ENCODE data around the gene STARD3. TPM values are rescaled to one million over a fixed set of nuclear protein-coding genes. Genes with fewer than 3 reads are reported as not detected.

Gene STARD3
- total and polyA plus RNA-seq, 9 of the 15 experiments (the other 6 are each of a cell fraction or from before 2014, with no cell fraction given), result 0.63 to 87.0 (median 46.0) TPM

DNA sequence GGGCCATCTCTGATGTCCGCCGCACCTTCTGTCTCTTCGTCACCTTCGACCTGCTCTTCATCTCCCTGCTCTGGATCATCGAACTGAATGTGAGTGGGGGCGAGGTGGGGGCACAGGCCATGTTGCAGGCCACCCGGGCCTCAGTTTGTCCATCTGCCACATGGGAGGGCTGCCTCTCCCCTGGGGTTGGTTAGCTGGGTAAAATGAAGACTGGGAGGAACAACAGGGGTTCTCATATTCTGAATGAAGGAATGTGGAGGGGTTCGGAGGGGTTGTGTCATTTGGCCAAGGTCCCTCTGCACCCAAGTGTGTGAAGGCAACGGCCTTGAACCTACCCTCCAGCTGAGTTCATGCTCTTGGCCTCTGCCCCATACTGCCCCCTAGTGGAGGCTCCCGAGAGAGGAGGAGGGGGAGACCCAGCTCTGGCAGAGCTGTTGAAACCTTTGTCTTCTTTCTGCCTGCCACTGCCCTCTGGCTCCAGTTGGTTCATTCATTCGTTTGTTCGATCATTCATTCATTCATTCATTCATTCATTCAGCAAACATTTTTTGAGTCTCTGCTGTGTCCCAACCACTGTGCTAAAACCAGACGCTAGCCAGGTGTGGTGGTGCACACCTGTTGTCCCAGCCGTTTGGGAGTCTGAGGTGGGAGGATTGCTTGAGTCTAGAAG lies 16.9 kb downstream of the STARD3 start (continued):
- TF ChIP-seq, protein P1, sequence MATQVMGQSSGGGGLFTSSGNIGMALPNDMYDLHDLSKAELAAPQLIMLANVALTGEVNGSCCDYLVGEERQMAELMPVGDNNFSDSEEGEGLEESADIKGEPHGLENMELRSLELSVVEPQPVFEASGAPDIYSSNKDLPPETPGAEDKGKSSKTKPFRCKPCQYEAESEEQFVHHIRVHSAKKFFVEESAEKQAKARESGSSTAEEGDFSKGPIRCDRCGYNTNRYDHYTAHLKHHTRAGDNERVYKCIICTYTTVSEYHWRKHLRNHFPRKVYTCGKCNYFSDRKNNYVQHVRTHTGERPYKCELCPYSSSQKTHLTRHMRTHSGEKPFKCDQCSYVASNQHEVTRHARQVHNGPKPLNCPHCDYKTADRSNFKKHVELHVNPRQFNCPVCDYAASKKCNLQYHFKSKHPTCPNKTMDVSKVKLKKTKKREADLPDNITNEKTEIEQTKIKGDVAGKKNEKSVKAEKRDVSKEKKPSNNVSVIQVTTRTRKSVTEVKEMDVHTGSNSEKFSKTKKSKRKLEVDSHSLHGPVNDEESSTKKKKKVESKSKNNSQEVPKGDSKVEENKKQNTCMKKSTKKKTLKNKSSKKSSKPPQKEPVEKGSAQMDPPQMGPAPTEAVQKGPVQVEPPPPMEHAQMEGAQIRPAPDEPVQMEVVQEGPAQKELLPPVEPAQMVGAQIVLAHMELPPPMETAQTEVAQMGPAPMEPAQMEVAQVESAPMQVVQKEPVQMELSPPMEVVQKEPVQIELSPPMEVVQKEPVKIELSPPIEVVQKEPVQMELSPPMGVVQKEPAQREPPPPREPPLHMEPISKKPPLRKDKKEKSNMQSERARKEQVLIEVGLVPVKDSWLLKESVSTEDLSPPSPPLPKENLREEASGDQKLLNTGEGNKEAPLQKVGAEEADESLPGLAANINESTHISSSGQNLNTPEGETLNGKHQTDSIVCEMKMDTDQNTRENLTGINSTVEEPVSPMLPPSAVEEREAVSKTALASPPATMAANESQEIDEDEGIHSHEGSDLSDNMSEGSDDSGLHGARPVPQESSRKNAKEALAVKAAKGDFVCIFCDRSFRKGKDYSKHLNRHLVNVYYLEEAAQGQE (IDR thresholded peaks at IDR 0.05; ENCODE audit: borderline replicate concordance), result peak; percentile 59; the same call in 1 of the 2 replicates
- TF ChIP-seq, protein P1 (CRISPR knock-in tag; IDR thresholded peaks at IDR 0.05; ENCODE audit: low read depth), result no peak
- TF ChIP-seq CSDE1 (IDR thresholded peaks at IDR 0.05) (no peak), RAD21 (CRISPR knock-in tag; conservative IDR thresholded peaks at IDR 0.05 in 1 of 2, IDR thresholded peaks at IDR 0.05 in 1 of 2) (peak; percentile 30 to 70), ZNF263 (CRISPR knock-in tag; IDR thresholded peaks at IDR 0.05; ENCODE audit: borderline replicate concordance) (peak; percentile 38; the same call in 1 of the 2 replicates), ZNF592 (IDR thresholded peaks at IDR 0.05) (peak; percentile 44; the same call in 1 of the 2 replicates), NONO (IDR thresholded peaks at IDR 0.05; ENCODE audit: low read depth in 2 of 2, low read length in 1 of 2) (no peak), SMARCC2 (IDR thresholded peaks at IDR 0.05; ENCODE audit: low read depth) (peak; percentile 46; the same call in 1 of the 2 replicates), MAZ (CRISPR knock-in tag; conservative IDR thresholded peaks at IDR 0.05 in 1 of 2, IDR thresholded peaks at IDR 0.05 in 1 of 2) (peak in 1 of 2 experiments; percentile 64; a peak in 2 of 4 replicates)
- TF ChIP-seq, protein P2, sequence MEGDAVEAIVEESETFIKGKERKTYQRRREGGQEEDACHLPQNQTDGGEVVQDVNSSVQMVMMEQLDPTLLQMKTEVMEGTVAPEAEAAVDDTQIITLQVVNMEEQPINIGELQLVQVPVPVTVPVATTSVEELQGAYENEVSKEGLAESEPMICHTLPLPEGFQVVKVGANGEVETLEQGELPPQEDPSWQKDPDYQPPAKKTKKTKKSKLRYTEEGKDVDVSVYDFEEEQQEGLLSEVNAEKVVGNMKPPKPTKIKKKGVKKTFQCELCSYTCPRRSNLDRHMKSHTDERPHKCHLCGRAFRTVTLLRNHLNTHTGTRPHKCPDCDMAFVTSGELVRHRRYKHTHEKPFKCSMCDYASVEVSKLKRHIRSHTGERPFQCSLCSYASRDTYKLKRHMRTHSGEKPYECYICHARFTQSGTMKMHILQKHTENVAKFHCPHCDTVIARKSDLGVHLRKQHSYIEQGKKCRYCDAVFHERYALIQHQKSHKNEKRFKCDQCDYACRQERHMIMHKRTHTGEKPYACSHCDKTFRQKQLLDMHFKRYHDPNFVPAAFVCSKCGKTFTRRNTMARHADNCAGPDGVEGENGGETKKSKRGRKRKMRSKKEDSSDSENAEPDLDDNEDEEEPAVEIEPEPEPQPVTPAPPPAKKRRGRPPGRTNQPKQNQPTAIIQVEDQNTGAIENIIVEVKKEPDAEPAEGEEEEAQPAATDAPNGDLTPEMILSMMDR (IDR thresholded peaks at IDR 0.05 in 2 of 3, conservative IDR thresholded peaks at IDR 0.05 in 1 of 3; ENCODE audit: insufficient read depth in 2 of 3, low read depth in 1 of 3, low read length in 3 of 3), result peak; percentile 90 to 96 (median 91)
